ENCODE data around the gene CDC7.

Gene CDC7

GRCh38 chr1:91557039-91557690 is 56.5 kb downstream of the CDC7 start:
- no peak for DNase-seq (ENCODE audit: low read depth)
- TF ChIP-seq CTCF (IDR thresholded peaks at IDR 0.05; ENCODE audit: control insufficient read depth, extremely low read depth, insufficient read depth), result no peak
- no peak overlapping the region for H3K4me3 ChIP-seq (ENCODE audit: low read depth, low read length)

GRCh38 chr1:91557826-91558225 is 57.2 kb downstream of the CDC7 start:
- no peak for DNase-seq (ENCODE audit: low read depth)
- TF ChIP-seq CTCF (IDR thresholded peaks at IDR 0.05; ENCODE audit: control insufficient read depth, extremely low read depth, insufficient read depth), result no peak
- H3K4me3 ChIP-seq (ENCODE audit: low read depth, low read length), result no peak overlapping the region

- no peak overlapping the region for H3K4me3 ChIP-seq (ENCODE audit: low read depth, low read length)
- peak; percentile 23 for DNase-seq (ENCODE audit: low read depth)
- TF ChIP-seq CTCF (IDR thresholded peaks at IDR 0.05; ENCODE audit: control insufficient read depth, extremely low read depth, insufficient read depth), result no peak
Observed at GRCh38 chr1:91559046-91559750, 58.5 kb downstream of the CDC7 start.

GRCh38 chr1:91559838-91560565 is 59.4 kb downstream of the CDC7 start:
- TF ChIP-seq CTCF (IDR thresholded peaks at IDR 0.05; ENCODE audit: control insufficient read depth, extremely low read depth, insufficient read depth), result no peak
- no peak overlapping the region for H3K4me3 ChIP-seq (ENCODE audit: low read depth, low read length)
- peak; percentile 82 for DNase-seq (ENCODE audit: low read depth)

- no peak overlapping the region for H3K4me3 ChIP-seq (ENCODE audit: low read depth, low read length)
- no peak for DNase-seq (ENCODE audit: low read depth)
- TF ChIP-seq CTCF (IDR thresholded peaks at IDR 0.05; ENCODE audit: control insufficient read depth, extremely low read depth, insufficient read depth), result no peak
Observed at GRCh38 chr1:91564888-91565701, 64.4 kb downstream of the CDC7 start.

GRCh38 chr1:91567583-91567982 is 66.9 kb downstream of the CDC7 start:
- no peak for DNase-seq (ENCODE audit: low read depth)
- H3K4me3 ChIP-seq (ENCODE audit: low read depth, low read length), result no peak overlapping the region
- no peak for TF ChIP-seq CTCF (IDR thresholded peaks at IDR 0.05; ENCODE audit: control insufficient read depth, extremely low read depth, insufficient read depth)

Measured in LNCaP clone FGC (cell line).